ENCODE data around the gene CHST8.
"Not testable (repeated sequence)": the region's sequence is repeated elsewhere in the genome, so short reads cannot be mapped to it uniquely, and the experiment has no call there.

CHST8 gene

GRCh38 chr19:33814181-33815165 lies 192.7 kb downstream of the CHST8 start:
- Histone ChIP-seq H3K27ac (ENCODE audit: low read depth, low read length, severe bottlenecking) (no peak overlapping the region), H3K9me3 (ENCODE audit: control insufficient read depth, low read length) (no peaks in the 10 kb centered on the region), H3K36me3 (ENCODE audit: control insufficient read depth, insufficient read depth, low read length) (peaks cover 50% of the 10 kb centered on the region), H3K4me3 (ENCODE audit: extremely low read depth, insufficient read depth, low read length, poor library complexity, severe bottlenecking) (no peak overlapping the region), H3K4me1 (ENCODE audit: control insufficient read depth, insufficient read depth, low read length, poor library complexity, severe bottlenecking) (peaks cover 10% of the 10 kb centered on the region)
- WGBS, 2 experiments (ENCODE audit: insufficient coverage in 2 of 2) = 95% methylated on average over 13 to 19 of the region's 21 CpGs

GRCh38 chr19:33815380-33816340 lies 193.9 kb downstream of the CHST8 start:
- Histone ChIP-seq H3K27ac (ENCODE audit: low read depth, low read length, severe bottlenecking) (no peak overlapping the region), H3K9me3 (ENCODE audit: control insufficient read depth, low read length) (no peaks in the 10 kb centered on the region), H3K4me3 (ENCODE audit: extremely low read depth, insufficient read depth, low read length, poor library complexity, severe bottlenecking) (no peak overlapping the region), H3K36me3 (ENCODE audit: control insufficient read depth, insufficient read depth, low read length) (peaks cover 42% of the 10 kb centered on the region), H3K4me1 (ENCODE audit: control insufficient read depth, insufficient read depth, low read length, poor library complexity, severe bottlenecking) (peaks cover 16% of the 10 kb centered on the region)
- 91 to 92% methylated on average over 8 to 10 of the region's 15 CpGs for WGBS, 2 experiments (ENCODE audit: insufficient coverage in 2 of 2)

GRCh38 chr19:33818411-33818810 lies 196.7 kb downstream of the CHST8 start:
- H3K4me3 ChIP-seq (ENCODE audit: extremely low read depth, insufficient read depth, low read length, poor library complexity, severe bottlenecking) = no peak overlapping the region

GRCh38 chr19:33819078-33819477 lies 197.3 kb downstream of the CHST8 start:
- H3K36me3 ChIP-seq (ENCODE audit: control insufficient read depth, insufficient read depth, low read length); H3K4me3 ChIP-seq (ENCODE audit: extremely low read depth, insufficient read depth, low read length, poor library complexity, severe bottlenecking); H3K27ac ChIP-seq (ENCODE audit: low read depth, low read length, severe bottlenecking); H3K4me1 ChIP-seq (ENCODE audit: control insufficient read depth, insufficient read depth, low read length, poor library complexity, severe bottlenecking); H3K9me3 ChIP-seq (ENCODE audit: control insufficient read depth, low read length): not testable (repeated sequence)
- WGBS, 2 experiments (ENCODE audit: insufficient coverage in 2 of 2) = 94% methylated on average over 5 to 7 of the region's 7 CpGs

More at GRCh38 chr19:33818411-33818810, 196.7 kb downstream of the CHST8 start:
- H3K4me1 ChIP-seq (ENCODE audit: control insufficient read depth, insufficient read depth, low read length, poor library complexity, severe bottlenecking) = peaks cover 8% of the 10 kb centered on the region
- 86 to 88% methylated on average over 4 of the region's 4 CpGs for WGBS, 2 experiments (ENCODE audit: insufficient coverage in 2 of 2)
- H3K36me3 ChIP-seq (ENCODE audit: control insufficient read depth, insufficient read depth, low read length) = peaks cover 15% of the 10 kb centered on the region
- H3K27ac ChIP-seq (ENCODE audit: low read depth, low read length, severe bottlenecking) = no peak overlapping the region
- H3K9me3 ChIP-seq (ENCODE audit: control insufficient read depth, low read length) = no peaks in the 10 kb centered on the region

DNA sequence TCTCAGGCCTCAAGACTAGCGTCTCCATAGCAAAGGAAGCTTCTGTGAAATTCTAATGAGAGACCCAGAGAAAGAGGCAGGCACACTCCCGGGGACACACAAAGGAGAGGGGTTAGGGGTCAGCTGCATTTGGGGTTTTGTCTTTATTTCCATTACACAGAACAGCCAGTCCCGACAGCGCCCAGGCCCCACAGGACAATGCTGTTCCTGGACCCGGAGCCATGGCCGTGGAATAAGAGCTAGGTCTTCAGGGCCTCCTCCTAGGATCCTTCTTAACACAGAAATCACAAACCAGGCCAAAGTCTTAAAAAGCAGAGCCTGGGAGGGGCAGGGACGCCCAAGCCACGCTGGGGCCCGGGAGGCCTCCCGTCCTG lies 197.7 kb downstream of the CHST8 start:
- no peaks in the 10 kb centered on the region for H3K9me3 ChIP-seq (ENCODE audit: control insufficient read depth, low read length)
- H3K4me1 ChIP-seq (ENCODE audit: control insufficient read depth, insufficient read depth, low read length, poor library complexity, severe bottlenecking) = peaks cover 8% of the 10 kb centered on the region
- 48 to 52% methylated on average over 8 to 9 of the region's 10 CpGs for WGBS, 2 experiments (ENCODE audit: insufficient coverage in 2 of 2)
- H3K36me3 ChIP-seq (ENCODE audit: control insufficient read depth, insufficient read depth, low read length) = peaks cover 4% of the 10 kb centered on the region
- peak overlapping the region; percentile 56 for H3K27ac ChIP-seq (ENCODE audit: low read depth, low read length, severe bottlenecking)
- H3K4me3 ChIP-seq (ENCODE audit: extremely low read depth, insufficient read depth, low read length, poor library complexity, severe bottlenecking) = peak overlapping the region; percentile 31

GRCh38 chr19:33819880-33820781 lies 198.4 kb downstream of the CHST8 start:
- H3K27ac ChIP-seq (ENCODE audit: low read depth, low read length, severe bottlenecking) = peak overlapping the region; percentile 59
- H3K36me3 ChIP-seq (ENCODE audit: control insufficient read depth, insufficient read depth, low read length) = no peaks in the 10 kb centered on the region
- WGBS, 2 experiments (ENCODE audit: insufficient coverage in 2 of 2) = 14 to 16% methylated on average over 32 to 50 of the region's 61 CpGs
- H3K9me3 ChIP-seq (ENCODE audit: control insufficient read depth, low read length) = no peaks in the 10 kb centered on the region
- peak overlapping the region; percentile 31 for H3K4me3 ChIP-seq (ENCODE audit: extremely low read depth, insufficient read depth, low read length, poor library complexity, severe bottlenecking)
- H3K4me1 ChIP-seq (ENCODE audit: control insufficient read depth, insufficient read depth, low read length, poor library complexity, severe bottlenecking) = peaks cover 8% of the 10 kb centered on the region

DNA sequence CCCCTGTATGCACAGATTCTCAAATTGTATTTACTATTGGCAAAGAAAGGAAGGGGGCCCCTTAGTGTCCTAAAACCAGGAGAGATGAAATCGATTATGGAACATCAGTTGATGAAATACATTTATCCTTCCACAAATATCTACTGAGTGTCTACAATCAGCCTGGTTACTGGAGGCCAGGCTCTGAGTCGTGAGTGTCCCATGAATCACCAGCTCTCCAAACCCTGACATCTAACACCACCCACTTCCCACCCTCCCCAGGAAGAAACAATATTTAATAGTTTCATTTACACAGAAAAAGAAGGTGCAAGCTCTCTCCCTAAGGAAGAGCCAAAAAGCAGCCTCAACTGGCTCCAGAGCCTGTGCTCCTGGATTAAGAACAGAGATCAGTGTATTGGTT lies 200.1 kb downstream of the CHST8 start:
- WGBS, 2 experiments (ENCODE audit: insufficient coverage in 2 of 2) = 89% methylated on average over 1 of the region's 2 CpGs; no CpG with 5 or more reads in 1 of the 2 experiments
- Histone ChIP-seq H3K4me1 (ENCODE audit: control insufficient read depth, insufficient read depth, low read length, poor library complexity, severe bottlenecking) (peaks cover 8% of the 10 kb centered on the region), H3K27ac (ENCODE audit: low read depth, low read length, severe bottlenecking) (no peak overlapping the region), H3K36me3 (ENCODE audit: control insufficient read depth, insufficient read depth, low read length) (no peaks in the 10 kb centered on the region), H3K4me3 (ENCODE audit: extremely low read depth, insufficient read depth, low read length, poor library complexity, severe bottlenecking) (no peak overlapping the region), H3K9me3 (ENCODE audit: control insufficient read depth, low read length) (no peaks in the 10 kb centered on the region)
